Sigmoid colon (tissue), 7 donors: ENCODE data around the gene PAXX. TPM values are rescaled to one million over a fixed set of nuclear protein-coding genes. Genes with fewer than 3 reads are reported as not detected.

Experiments used
- DNase-seq: peaks from one replicate; pipeline ENCODE4 v3.0.0-alpha.2; 2019
- H3K27ac ChIP-seq, 4 donors: fragments of 200-600 bp; sonication (generic); one replicate each; pipeline ENCODE4 v1.5.1; 2016 to 2019; ENCODE audit warnings: mild to moderate bottlenecking in 1 of 4
- H3K27me3 ChIP-seq, 3 donors: fragments of 200-600 bp; sonication (generic); one replicate each; pipeline ENCODE4 v1.5.1; 2019; ENCODE audit warnings: mild to moderate bottlenecking in 1 of 3
- H3K36me3 ChIP-seq, 4 donors: fragments of 200-600 bp; sonication (generic); one replicate each; pipeline ENCODE4 v1.5.1; 2016 to 2019
- H3K4me1 ChIP-seq, 4 donors: fragments of 200-600 bp; sonication (generic); one replicate each; pipeline ENCODE4 v1.5.1; 2017 to 2019
- H3K4me3 ChIP-seq, 4 donors: fragments of 200-600 bp; sonication (generic); one replicate each; pipeline ENCODE4 v1.5.1; 2017 to 2019; ENCODE audit warnings: mild to moderate bottlenecking in 2 of 4, moderate library complexity in 1 of 4
- H3K9me3 ChIP-seq, 4 donors: fragments of 200-600 bp in 3 of 4; sonication (generic) in 3 of 4; one replicate each; pipeline versions ENCODE4 v1.5.1 to v1.6.1; 2013 to 2019
- CTCF ChIP-seq, 4 experiments: fragments of 450-650 bp in 3 of 4; fragments of 200-600 bp in 1 of 4; IDR thresholded peaks; one replicate each; pipeline ENCODE4 v1.5.1; 2016 to 2019; ENCODE audit warnings: antibody characterized with exemption in 4 of 4, mild to moderate bottlenecking in 3 of 4, moderate library complexity in 2 of 4
- EP300 ChIP-seq, 4 donors: sonication (generic); formaldehyde crosslinking; IDR thresholded peaks; one replicate each; pipeline ENCODE4 v1.6.1; 2017; ENCODE audit warnings: antibody characterized with exemption in 4 of 4
- POLR2A ChIP-seq, 2 donors: fragments of 450-650 bp; IDR thresholded peaks; one replicate each; pipeline ENCODE4 v1.6.1; 2016; ENCODE audit warnings: antibody characterized with exemption in 2 of 2, mild to moderate bottlenecking in 2 of 2, moderate library complexity in 2 of 2
- POLR2AphosphoS5 ChIP-seq, 4 donors: sonication (generic); formaldehyde crosslinking; IDR thresholded peaks; one replicate each; pipeline ENCODE4 v1.6.1; 2017; ENCODE audit warnings: antibody characterized with exemption in 4 of 4
- WGBS, 2 donors: extraction: QIAGEN DNeasy Blood & Tissue Kit; methylation state at CpG; one replicate each; pipeline ENCODE4 v1.1.7; 2013; 5-methylcytosine and 5-hydroxymethylcytosine counted together
- intact Hi-C: fragments of 100-400 bp; cut with DNase I; formaldehyde crosslinking; loops from one replicate; pipeline ENCODE4 v1.15.1; 2023
- polyA plus RNA-seq, 3 donors: library from polyadenylated mRNA; stranded (reverse); fragments of 200-250 nt; gene quantifications; one replicate each; pipeline ENCODE4 v1.2.3, GENCODE V29; 2013
- total RNA-seq, 4 donors: library from RNA; depleted of rRNA; stranded (reverse); fragments of >200 nt; gene quantifications; one replicate each; pipeline ENCODE4 v1.1.0, GENCODE V29; 2016
- donor health status: healthy with polysubstance abuse.
- donor health status: Bipolar disorder and iron deficiency.
- donor health status: healthy.

The PAXX gene
- total and polyA plus RNA-seq, 7 donors = 28.0 to 80.9 (median 36.3) TPM

DNA sequence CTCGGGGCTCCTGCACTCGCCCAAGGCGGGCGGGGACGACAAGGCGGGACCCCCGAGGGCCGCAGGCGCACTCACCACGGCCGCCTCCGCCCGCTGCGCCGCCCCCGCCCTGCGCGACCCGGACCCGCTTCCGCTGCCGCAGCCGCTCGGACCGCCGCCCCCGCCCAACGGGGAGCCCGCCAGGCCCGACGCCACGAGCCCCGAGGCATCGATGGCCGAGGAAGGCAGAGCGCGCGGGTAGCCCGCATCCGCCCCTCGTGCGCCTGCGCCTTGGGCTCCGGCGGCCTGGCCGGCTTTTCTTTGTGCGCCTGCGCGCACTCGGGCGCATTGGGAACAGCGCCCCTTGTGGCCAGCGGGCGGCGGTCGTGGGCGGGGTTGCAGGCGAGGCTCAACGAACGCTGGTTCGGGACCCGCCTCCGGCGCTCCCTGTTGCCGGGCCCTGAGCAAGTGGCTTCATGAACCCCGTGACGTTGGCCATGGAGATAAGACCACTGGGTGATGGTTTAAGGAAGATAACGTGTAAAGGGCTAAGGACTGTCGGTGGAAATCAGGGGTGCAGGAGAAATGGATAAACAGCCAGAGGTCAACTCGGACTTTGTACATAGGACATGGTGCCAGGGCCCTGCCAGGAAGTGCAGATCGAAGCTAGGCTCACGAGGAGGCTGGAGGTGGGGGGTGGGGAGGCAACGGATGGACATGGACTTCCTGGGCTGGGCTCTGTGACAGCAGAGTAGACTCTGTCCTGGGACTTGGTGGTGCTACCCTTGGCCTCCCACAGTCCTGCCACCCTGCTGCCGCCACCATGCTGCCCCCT is 47.5 kb upstream of the PAXX start, which contains the start of the genes C8G and FBXW5:
Gene C8G (plus strand): TSS at position 725 of the 814 bp plus-strand sequence. CDS start 78 bp downstream, at position 803.
Gene FBXW5 (minus strand): TSS at position 220 of the 814 bp plus-strand sequence. CDS start 655 bp downstream, outside the sequence.
- WGBS, 2 donors = 3 to 5% methylated on average over 74 of the region's 74 CpGs
- H3K27me3 ChIP-seq = no peaks in the 10 kb centered on the region
- no peaks in the 10 kb centered on the region for H3K9me3 ChIP-seq
- peaks cover 30 to 34% (median 33%) of the 10 kb centered on the region in 4 donors for H3K36me3 ChIP-seq
- intact Hi-C loops = loop anchor here (1.0 to 5.0 kb wide), 6 partner anchors 57 to 462 kb away; partner anchors contain the start of genes ABCA2, AJM1, EDF1 and SEC16A
- H3K4me3 ChIP-seq = peak within 1 kb of the TSS; percentile 74 to 99 (median 88)
- peak within 1 kb of the TSS; percentile 84 to 96 (median 92) for H3K27ac ChIP-seq
- peaks cover 0 to 35% (median 26%) of the 10 kb centered on the region in 4 donors for H3K4me1 ChIP-seq
- DNase-seq = peak; percentile 97
- TF ChIP-seq POLR2A (IDR thresholded peaks at IDR 0.05) (no peak), POLR2AphosphoS5 (IDR thresholded peaks at IDR 0.05) (peak in 3 of 4 donors; percentile 49 to 67 (median 56)), CTCF (IDR thresholded peaks at IDR 0.05) (peak; percentile 94 to 99 (median 96)), EP300 (IDR thresholded peaks at IDR 0.05) (no peak)

GRCh38 chr9:136945333-136946227 is 46.6 kb upstream of the PAXX start:
- 83 to 90% methylated on average over 30 of the region's 30 CpGs for WGBS, 2 donors
- no peak overlapping the region for H3K27ac ChIP-seq
- intact Hi-C loops = loop anchor here (2.0 to 5.0 kb wide), 3 partner anchors 83 to 463 kb away; partner anchors contain the start of genes ABCA2, AJM1 and SEC16A
- no peaks in the 10 kb centered on the region for H3K27me3 ChIP-seq
- peak; percentile 68 for DNase-seq
- H3K36me3 ChIP-seq = peaks cover 22 to 26% (median 24%) of the 10 kb centered on the region in 4 donors
- TF ChIP-seq POLR2AphosphoS5 (IDR thresholded peaks at IDR 0.05) (no peak), CTCF (IDR thresholded peaks at IDR 0.05) (no peak), EP300 (IDR thresholded peaks at IDR 0.05) (no peak), POLR2A (IDR thresholded peaks at IDR 0.05) (no peak)
- no peaks in the 10 kb centered on the region for H3K9me3 ChIP-seq
- peaks cover 0 to 42% (median 31%) of the 10 kb centered on the region in 4 donors for H3K4me1 ChIP-seq
- H3K4me3 ChIP-seq = no peak overlapping the region

- WGBS, 2 donors = 81 to 88% methylated on average over 27 of the region's 27 CpGs
- intact Hi-C loops = loop anchor here (5.0 kb wide), 1 partner anchor 464 kb away; the partner anchor contains the start of gene SEC16A
- DNase-seq = peak; percentile 68
- TF ChIP-seq EP300 (IDR thresholded peaks at IDR 0.05) (no peak), CTCF (IDR thresholded peaks at IDR 0.05) (no peak), POLR2AphosphoS5 (IDR thresholded peaks at IDR 0.05) (no peak), POLR2A (IDR thresholded peaks at IDR 0.05) (no peak)
- Histone ChIP-seq H3K36me3 (peaks cover 13 to 17% (median 16%) of the 10 kb centered on the region in 4 donors), H3K27ac (no peak overlapping the region), H3K27me3 (no peaks in the 10 kb centered on the region), H3K9me3 (no peaks in the 10 kb centered on the region), H3K4me3 (no peak overlapping the region), H3K4me1 (peaks cover 0 to 46% (median 34%) of the 10 kb centered on the region in 4 donors)
These were observed 45.8 kb upstream of the PAXX start for GRCh38 chr9:136946228-136947027.
